Activated T-cell treated with anti-CD3 and anti-CD28 coated beads, Interleukin-2, amount 50 U/mL, for 1 hour (primary cell): ENCODE results near the gene BLTP1.
"Not testable (repeated sequence)": the region's sequence is repeated elsewhere in the genome, so short reads cannot be mapped to it uniquely, and the experiment has no call there.

Experiments used
- DNase-seq: peaks from one replicate; pipeline ENCODE4 v3.0.0-alpha.2; 2020

The BLTP1 gene, protein sequence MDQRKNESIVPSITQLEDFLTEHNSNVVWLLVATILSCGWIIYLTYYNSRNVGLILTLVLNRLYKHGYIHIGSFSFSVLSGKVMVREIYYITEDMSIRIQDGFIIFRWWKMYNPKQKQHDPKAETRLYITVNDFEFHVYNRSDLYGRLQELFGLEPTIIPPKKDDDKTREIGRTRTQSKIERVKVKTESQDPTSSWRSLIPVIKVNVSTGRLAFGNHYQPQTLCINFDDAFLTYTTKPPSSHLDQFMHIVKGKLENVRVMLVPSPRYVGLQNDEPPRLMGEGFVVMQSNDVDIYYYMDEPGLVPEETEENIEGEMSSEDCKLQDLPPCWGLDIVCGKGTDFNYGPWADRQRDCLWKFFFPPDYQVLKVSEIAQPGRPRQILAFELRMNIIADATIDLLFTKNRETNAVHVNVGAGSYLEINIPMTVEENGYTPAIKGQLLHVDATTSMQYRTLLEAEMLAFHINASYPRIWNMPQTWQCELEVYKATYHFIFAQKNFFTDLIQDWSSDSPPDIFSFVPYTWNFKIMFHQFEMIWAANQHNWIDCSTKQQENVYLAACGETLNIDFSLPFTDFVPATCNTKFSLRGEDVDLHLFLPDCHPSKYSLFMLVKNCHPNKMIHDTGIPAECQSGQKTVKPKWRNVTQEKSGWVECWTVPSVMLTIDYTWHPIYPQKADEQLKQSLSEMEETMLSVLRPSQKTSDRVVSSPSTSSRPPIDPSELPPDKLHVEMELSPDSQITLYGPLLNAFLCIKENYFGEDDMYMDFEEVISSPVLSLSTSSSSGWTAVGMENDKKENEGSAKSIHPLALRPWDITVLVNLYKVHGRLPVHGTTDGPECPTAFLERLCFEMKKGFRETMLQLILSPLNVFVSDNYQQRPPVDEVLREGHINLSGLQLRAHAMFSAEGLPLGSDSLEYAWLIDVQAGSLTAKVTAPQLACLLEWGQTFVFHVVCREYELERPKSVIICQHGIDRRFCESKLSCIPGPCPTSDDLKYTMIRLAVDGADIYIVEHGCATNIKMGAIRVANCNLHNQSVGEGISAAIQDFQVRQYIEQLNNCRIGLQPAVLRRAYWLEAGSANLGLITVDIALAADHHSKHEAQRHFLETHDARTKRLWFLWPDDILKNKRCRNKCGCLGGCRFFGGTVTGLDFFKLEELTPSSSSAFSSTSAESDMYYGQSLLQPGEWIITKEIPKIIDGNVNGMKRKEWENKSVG (N-terminal part only)

DNA sequence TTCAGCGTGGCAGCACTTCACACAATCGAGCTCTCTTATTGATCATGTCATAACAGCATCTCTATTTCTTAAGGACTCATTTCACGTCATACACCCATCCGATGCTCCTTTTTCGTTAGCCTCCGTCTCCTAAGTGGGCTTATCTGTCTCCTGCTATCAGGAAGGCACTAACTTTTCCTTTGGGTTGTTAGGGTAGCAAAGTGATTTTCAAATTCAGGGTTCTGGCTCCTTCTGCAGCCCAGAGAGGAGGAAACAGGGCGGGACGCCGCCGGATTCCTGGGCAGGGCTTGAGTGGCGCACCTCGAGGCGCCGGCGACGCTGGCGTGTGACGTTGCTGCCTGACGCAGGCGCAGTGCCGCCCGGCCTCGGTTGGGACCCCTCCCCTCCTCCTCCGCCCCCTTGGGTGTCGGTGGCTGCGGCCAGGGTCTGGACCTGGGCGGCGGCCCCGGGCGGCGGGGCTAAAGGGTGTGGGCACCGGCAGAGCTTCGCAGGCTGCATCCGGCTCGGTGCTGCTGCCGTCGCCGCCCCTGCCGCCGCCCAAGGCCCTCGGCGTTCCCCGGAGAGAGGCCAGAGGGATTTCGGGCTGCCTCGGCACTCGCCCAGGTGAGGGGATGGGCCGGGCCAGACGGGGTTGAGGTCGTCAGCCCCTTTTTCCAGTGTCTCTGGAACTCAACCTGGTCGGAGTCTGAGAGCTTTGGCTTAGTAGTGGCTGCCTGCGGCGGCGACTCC, at the start of gene BLTP1:
BLTP1 (plus strand) TSS at position 350 of the 729 bp plus-strand sequence. CDS start 18,317 bp downstream, outside the sequence.
- peak; percentile 91 for DNase-seq

DNA sequence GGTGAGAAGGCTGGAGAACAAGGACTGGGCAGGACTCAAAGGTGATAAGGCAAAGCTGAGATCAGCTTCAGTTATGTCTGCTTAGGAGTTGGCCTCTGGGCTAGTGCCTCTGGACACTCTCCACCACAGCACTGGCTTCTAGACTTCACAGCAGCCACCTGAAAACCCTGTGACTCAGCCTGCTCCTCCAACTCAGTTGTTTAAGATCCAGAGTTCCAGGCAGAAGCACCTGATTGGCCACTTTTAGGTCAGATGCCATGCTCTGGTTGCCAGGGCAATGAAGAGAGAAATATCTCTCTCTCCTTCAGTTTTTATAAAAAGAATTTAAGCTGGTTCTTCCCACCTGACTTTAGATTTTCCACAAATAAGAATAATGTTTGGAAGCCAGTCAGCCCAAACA, 47.9 kb upstream of the BLTP1 start:
- no peak for DNase-seq

DNA sequence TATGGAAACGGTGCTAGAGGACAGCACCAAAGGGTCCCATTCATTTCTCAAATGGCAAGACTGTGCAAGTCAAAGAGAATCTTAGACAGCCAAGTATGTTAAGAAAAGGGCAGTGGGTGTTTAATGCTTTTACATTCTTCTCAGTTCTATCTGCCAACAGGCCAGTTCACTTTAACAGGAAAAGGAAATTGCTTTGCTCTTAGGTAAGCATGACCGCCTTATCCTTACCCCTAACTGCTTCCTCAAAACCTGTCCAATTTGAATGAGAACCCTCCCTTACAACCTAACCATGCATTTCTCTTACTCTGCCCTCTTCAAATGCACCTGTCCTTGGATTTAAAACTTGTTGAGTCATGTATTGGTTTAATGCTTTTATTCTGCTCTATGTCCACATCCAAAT, 44.5 kb upstream of the BLTP1 start:
- DNase-seq, result no peak

DNA sequence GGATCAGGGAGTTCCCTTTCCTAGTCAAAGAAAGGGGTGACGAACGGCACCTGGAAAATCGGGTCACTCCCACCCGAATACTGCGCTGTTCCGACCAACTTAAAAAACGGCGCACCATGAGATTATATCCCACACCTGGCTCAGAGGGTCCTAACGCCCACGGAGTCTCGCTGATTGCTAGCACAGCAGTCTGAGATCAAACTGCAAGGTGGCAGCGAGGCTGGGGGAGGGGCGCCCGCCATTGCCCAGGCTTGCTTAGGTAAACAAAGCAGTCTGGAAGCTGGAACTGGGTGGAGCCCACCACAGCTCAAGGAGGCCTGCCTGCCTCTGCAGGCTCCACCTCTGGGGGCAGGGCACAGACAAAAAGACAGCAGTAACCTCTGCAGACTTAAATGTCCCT, 41.8 kb upstream of the BLTP1 start:
- DNase-seq, result not testable (repeated sequence)

DNA sequence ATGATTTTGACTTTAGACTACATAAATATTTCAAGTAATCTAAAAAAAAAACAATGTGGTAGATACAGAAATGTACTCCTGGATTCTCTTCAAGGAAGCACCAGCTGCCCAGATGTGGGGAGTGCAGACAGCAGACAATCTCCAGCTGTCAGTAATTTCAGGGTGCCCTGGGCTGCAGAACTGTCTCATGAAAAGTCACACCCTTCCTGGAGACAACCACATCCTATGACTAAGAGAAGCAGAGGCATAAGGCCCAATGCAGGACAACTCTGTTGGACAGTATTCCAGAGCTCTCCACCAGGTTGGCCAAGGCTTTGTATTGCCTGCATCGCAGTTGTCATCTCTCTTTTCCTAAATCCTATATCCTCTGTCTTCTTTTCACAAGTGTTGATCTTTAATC, 34.4 kb upstream of the BLTP1 start:
- no peak for DNase-seq

DNA sequence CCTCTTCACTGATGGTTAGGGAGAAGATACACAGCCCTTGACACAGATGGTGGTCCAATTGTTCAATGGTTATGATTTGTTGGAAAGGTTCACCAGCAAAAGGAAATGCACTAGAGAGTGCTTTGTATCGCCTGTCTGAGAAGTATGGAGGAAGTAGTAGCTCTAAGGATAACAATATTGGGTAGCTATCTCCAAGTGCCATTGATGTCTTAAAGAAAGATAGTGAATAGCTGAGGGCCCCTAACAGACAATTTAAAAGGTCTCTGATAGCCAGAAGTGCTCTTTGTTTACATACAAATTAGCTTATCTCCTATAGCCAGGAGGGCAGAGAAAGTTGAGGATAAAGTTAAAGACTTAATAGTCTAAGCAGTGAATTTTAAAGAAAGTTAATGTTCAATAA, 33.9 kb upstream of the BLTP1 start:
- no peak for DNase-seq

DNA sequence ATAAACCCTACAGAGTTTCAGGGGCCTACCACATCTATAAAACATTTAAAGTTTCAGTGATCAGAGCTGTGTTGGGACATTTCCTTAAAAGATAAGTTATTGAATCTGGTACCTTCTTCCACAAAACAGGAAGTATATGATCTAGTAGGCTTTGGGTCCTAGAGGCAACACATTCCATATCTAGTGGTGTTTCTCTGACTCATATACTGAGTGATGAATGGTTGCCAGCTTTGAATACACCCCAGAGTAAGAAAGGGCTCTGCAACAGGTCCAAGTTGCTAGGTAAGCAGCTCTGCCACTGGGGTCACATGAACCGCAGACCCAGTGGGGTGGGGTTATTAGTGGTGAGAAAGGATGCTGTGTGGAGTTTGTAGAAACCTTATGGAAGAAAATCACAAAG, 32.4 kb upstream of the BLTP1 start:
- no peak for DNase-seq

DNA sequence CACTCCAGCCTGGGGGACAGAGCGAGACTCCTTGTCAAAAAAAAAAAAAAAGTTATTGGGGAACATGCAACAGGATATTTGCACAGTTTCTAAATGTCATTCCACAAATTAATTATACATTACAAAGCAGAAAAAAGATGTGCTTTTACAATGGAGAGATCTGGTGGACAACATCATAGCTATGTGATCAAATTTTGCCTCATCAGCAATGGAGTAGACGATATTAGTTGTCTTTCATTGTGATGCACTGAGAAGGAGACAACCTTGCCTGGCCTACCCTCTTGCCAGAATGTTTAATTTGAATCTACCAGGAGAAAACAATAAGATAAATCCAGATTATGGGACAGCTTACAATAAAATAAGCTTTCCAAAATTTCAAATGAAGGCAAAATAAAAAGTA, 30.5 kb upstream of the BLTP1 start:
- no peak for DNase-seq

DNA sequence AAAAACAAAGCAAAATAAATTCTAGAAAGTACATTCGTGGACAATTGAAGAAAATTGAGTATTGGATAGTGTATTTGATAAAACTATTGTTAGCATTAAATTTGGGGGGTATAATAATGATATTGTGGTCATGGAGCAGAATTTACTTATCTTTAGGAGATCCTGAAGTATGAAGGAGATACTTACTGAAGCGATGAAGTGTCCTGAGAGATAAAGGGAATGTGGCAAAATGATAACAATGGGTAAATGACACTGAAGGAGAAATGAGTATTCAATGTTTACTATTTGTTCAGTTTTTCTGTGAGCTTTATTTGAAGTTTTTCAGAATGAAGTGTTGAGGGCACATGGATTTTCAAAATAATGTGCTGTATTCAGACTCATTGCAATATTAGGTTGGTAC, 30.0 kb upstream of the BLTP1 start:
- no peak for DNase-seq

DNA sequence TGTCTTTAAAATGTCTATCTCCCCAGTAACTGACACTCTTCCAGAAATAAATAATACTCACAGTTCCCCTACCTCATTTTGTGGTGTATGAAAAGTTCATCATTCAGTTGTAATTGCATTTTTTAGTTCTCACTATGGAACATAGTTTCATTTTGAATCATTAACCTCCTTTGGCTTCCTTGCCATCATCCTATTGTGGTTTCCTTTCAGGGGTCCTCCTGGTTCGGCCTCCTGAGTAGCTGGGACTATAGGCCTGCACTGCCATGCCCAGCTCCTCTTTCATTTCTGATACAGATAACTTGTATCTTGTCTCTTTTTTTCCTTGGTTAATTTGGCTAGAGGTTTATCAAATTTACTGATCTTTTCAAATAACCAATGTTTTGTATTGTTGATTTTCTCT, 23.1 kb upstream of the BLTP1 start:
- DNase-seq, result no peak

DNA sequence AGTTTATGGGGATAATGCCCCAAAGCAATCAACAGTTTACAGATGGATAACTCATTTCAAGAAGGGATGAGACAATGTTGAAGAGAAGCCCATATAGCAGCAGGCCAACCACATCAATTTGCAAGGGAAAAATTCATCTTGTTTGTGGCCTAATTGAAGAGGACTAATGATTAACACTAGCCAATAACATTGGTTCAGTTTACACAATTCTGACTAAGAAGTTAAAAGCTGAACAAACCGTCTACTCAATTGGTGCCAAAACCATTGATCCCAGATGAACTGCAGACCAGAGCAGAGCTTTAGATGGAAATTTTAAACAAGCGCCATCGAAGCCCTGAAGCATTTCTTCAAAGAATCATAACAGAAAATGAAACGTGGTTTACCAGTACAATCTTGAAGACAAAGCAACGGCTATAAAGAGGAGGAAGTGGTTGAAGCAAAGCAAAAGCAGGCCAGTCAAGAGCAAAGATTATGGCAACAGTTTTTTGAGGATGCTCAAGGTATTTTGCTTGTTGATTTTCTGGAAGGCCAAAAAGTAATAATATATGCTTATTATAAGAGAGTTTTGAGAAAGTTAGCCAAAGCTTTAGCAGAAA, 20.5 kb upstream of the BLTP1 start:
- no peak for DNase-seq

DNA sequence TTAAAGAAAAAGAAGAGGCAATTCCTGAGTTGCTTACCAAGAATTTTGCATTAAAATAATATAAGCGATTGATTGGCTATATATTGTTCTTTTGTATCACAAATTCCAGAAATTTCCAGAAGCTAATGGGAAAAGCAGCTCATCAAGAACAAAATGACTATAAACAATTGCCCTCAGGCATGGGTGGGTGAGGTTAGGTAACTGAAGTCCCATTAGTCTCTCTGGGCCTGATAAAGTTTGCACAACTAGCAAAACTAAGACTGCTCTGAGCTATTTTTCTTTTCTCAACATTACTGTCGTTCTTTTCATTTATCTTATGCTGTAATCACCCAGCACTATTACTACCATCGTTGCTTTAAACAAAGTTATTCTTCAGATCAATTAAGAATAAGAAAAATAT, 19.2 kb upstream of the BLTP1 start:
- DNase-seq, result no peak

DNA sequence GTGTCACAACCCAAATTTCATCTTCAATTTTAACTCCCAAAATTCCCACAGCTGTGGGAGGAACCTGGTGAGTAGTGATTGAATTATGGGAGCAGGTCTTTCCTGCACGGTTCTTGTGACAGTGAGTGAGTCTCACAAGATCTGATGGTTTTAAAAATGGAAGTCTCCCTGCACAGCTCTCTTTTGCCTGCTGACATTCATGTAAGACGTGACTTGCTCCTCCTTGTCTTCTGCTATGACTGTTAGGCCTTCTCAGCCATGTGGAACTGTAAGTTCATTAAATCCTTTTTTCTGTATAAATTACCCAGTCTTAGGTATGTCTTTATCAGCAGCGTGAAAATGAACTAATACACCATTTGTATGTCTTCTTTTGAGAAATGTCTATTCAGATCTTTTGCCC, 13.0 kb upstream of the BLTP1 start:
- DNase-seq, result no peak

DNA sequence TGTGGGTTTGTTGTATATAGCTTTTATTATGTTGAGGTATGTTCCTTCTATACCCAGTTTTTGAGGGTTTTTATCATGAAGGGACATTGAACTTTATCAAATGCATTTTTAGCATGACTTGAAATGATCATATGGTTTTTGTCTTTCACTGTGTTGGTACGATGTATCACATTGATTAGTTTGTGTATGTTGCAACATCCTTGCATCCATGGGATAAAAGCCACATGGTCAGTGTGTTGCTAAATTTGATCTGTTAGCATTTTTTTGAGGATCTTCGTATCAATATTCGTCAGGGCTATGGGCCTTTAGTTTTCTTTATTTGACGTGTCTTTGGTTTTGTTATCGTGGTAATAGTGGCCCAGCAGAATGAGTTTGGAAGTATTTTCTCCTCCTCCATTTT, 11.3 kb upstream of the BLTP1 start:
- DNase-seq, result no peak

DNA sequence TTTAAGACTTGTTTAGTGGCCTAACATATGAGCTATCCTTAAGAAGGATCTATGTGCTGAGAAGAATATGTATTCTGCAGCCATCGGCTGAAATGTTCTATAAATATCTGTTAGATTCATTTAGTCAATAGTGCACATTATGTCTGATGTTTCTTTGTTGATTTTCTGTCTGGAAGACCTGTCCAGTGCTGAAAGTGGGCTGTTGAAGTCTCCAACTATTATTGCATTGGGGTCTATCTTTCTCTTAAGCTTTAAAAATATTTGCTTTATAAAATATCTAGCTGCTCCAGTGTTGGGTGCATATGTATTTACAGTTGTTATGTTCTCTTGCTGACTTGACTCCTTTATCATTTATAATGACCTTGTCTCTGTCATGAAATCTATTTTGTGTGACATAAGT, 9.4 kb upstream of the BLTP1 start:
- no peak for DNase-seq

DNA sequence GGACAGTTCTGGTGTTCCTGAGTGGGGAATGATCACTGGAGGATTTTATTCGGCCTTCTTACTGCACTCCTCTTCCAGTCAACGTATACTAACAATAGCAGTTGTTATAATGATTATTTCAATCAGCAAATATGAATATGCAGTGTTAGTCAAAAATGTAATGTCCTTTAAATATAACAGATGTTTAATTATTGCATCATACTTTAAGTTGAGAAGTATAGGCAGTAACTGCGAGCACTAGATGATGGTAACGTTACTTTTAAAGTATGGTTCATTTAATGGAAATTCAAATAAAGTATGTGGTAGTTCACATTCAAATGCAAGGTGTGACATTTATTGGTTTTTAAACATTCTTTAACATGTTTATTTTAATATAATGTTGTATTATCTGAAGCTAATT, 5.5 kb upstream of the BLTP1 start:
- DNase-seq, result no peak

DNA sequence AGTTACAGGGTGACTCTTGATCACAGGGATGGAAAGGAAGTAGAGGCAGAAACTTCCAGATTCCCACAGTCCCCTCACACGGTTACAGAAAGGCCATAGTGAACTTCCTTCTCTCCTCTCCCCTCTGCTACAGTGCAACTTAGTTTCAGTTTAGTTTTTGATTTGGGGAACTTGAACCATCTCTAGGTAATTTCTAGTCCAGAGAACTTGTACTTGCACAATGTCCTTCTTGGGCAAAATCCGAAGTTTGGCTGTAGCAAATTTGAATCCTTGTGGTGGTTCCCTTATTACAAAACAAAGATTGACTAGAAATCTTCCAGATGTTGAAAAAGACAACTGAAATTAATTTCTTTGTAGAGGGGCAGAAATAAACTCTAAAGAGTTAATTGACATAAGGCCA, 1.2 kb upstream of the BLTP1 start:
- no peak for DNase-seq

DNA sequence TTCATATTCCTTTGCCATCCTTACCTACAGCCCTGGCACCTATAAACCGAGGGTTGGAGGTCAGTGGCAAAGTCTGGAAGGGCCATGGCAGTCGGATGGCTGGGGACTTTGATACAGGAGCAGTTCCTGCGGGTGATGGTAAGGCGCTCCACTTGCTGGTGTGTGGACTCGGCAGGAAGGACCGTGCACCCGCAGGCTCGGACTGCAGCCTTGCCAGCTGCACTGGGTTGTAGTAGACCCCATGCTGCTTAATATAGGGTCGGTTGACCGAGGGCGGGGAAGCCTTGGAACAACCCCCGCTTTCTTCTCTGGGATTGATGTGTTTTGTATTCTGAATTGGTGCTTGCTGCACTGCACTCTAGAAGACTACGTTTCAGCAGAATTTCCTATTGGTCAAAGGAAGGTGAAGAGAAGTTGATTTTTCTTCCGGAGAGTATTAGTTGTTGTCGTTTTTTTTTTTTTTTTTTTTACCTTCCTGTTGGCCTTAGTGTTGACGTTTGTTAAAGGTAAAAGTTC, 638 bp downstream of the BLTP1 start:
- no peak for DNase-seq

DNA sequence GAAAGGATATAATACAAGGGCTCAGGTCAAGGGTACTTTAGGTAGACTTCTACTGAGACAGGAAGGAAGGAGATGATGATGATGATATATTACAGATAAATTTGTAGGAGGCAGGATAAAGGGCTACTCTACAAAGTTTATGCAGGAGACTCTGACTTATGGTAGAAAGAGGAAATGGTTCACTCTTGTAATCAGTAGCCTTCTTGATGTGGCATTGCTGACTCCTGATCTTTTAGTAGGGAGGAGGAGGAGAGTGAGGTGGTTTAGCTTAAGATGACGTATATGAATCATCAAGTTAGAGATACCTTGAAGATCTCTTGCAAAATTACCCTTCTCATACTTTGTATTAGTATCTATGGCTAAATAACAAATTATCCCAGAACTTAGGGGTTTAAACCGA, 4.7 kb downstream of the BLTP1 start:
- DNase-seq, result no peak

DNA sequence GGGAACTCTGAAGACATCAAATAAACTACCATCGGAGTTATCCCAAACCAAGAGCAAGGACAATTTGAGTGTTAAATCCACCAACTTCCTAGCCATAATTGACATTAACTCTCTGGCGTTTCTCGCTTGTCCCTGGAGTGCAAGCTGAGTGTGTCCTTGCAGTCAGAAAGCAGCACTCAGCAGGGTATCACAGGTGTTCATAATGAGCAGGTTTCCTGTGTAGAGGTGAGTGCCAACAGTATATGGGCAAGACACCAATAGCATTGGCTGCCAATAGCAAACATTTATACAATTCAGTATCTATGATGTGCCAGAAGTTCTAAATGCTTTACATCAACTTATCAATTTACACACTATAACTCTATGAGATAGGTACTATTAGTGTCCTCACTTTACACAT, 11.2 kb downstream of the BLTP1 start:
- no peak for DNase-seq

DNA sequence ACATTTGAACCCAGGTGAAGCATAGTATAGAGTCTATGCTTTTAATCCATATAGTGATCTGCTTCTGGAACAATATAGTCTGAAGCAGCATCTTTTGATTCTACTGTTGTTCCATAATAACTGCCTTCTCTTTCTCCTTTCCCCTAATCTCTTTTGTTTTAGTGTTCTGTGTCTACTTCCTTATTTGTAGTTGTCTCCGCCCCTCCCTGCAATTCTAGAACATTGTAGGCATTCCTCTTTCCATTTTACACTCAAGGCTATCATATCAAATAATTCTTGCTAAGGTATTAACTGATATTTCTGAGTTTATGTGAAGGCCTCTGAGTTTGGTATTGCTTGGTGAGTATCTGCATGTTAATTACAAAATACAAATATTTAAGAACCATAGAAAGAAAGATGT, 11.6 kb downstream of the BLTP1 start:
- DNase-seq, result no peak

DNA sequence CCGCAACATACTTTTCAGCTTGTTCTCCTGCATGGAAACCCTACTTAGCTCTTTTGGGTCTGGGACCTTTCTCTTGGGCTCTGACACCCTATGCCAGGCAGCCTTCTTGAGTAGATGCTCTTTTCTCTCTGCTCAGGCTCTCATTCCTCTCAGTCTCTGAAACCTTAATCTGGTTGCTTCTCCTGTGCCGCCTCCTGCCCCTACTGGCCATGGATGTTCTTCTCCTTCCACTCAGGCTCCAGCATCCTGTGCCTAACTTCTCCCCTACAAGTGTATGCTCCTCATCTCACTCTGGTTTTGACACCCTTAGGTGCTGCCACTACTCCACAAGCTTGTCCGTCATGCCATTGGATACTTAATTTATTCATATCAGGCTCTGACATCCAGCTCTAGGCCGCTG, 15.2 kb downstream of the BLTP1 start:
- DNase-seq, result no peak
